PC-3 (cell line): ENCODE measurements around the gene FURIN. TPM values are rescaled to one million over a fixed set of nuclear protein-coding genes. Genes with fewer than 3 reads are reported as not detected.

ENCODE experiments used
- ATAC-seq: fragments of 200-7000 bp; cut with Tn5 transposase; 2 replicates; pipeline ENCODE4 v1.9.1; 2020; ENCODE audit warnings: mild to moderate bottlenecking, moderate library complexity
- BruUV-seq: library from RNA; stranded (reverse); fragments of 400-500 nt; replicated peaks from 2 replicates; lab custom pipeline; 2021; lab: Mats Ljungman, UMichigan
- CTCF ChIA-PET: fragments of 300-600 bp; sonication (Branson Sonifier 250); formaldehyde crosslinking; loops from one replicate; lab custom pipeline; 2022; ENCODE audit warnings: antibody characterized with exemption; lab: Charles Lee
- POLR2A ChIA-PET: fragments of 300-600 bp; sonication (Branson Sonifier 250); formaldehyde crosslinking; loops from one replicate; lab custom pipeline; 2022; ENCODE audit warnings: antibody characterized with exemption; ENCODE audit not compliant: unreplicated experiment; lab: Charles Lee
- DNase-seq: peaks from one replicate; pipeline ENCODE4 v3.0.0-alpha.2; 2015
- H2AFZ ChIP-seq: fragments of 300-600 bp; sonication (generic); 2 replicates; pipeline ENCODE4 v1.6.0; 2016; ENCODE audit warnings: antibody characterized with exemption, low read length
- H3F3A ChIP-seq: fragments of 300-600 bp; sonication (generic); one replicate; pipeline ENCODE4 v1.6.0; 2017; ENCODE audit warnings: antibody characterized with exemption, low read length, control low read depth, mild to moderate bottlenecking; ENCODE audit not compliant: unreplicated experiment
- H3K27ac ChIP-seq: fragments of 300-600 bp; sonication (generic); 2 replicates; pipeline ENCODE4 v1.5.1; 2016; ENCODE audit warnings: mild to moderate bottlenecking, low read length
- H3K27me3 ChIP-seq: fragments of 300-600 bp; sonication (generic); 2 replicates; pipeline ENCODE4 v1.6.1; 2016; ENCODE audit warnings: low read length, mixed read lengths
- H3K36me3 ChIP-seq: fragments of 300-600 bp; sonication (generic); 2 replicates; pipeline ENCODE4 v1.6.1; 2016; ENCODE audit warnings: low read depth, mixed run types, low read length, mixed read lengths
- H3K4me1 ChIP-seq: fragments of 300-600 bp; sonication (generic); 2 replicates; pipeline ENCODE4 v1.5.1; 2016; ENCODE audit warnings: low read length; ENCODE audit not compliant: insufficient read depth
- H3K4me2 ChIP-seq: fragments of 300-600 bp; sonication (generic); 2 replicates; pipeline ENCODE4 v1.6.0; 2016; ENCODE audit warnings: low read length
- H3K4me3 ChIP-seq: fragments of 300-600 bp; sonication (generic); 2 replicates; pipeline ENCODE4 v1.5.1; 2016; ENCODE audit warnings: mild to moderate bottlenecking, low read length, mixed read lengths
- H3K79me2 ChIP-seq: fragments of 300-600 bp; sonication (generic); 2 replicates; pipeline ENCODE4 v1.6.1; 2017; ENCODE audit warnings: low read length, mixed read lengths
- H3K9ac ChIP-seq: fragments of 300-600 bp; sonication (generic); 2 replicates; pipeline ENCODE4 v1.6.0; 2016; ENCODE audit warnings: mild to moderate bottlenecking, low read length
- H3K9me2 ChIP-seq: fragments of 300-600 bp; sonication (generic); replicated peaks from 2 replicates; pipeline ENCODE4 v1.6.1; 2016; ENCODE audit warnings: mixed run types, low read length, mixed read lengths
- H3K9me3 ChIP-seq: fragments of 300-600 bp; sonication (generic); 2 replicates; pipeline ENCODE4 v1.6.1; 2016; ENCODE audit warnings: low read length, mixed read lengths
- H4K20me1 ChIP-seq: fragments of 300-600 bp; sonication (generic); 2 replicates; pipeline ENCODE4 v1.6.1; 2016; ENCODE audit warnings: low read length, mixed read lengths
- CTCF ChIP-seq: fragments of 300-600 bp; sonication (generic); conservative IDR thresholded peaks from 2 replicates; pipeline ENCODE4 v1.5.1; 2017; ENCODE audit warnings: antibody characterized with exemption, low read depth, mild to moderate bottlenecking, low read length
- EZH2 ChIP-seq: fragments of 300-600 bp; sonication (generic); IDR thresholded peaks from one replicate; pipeline ENCODE4 v1.6.1; 2017; ENCODE audit warnings: antibody characterized with exemption, mild to moderate bottlenecking, low read length; ENCODE audit not compliant: unreplicated experiment
- EZH2phosphoT487 ChIP-seq: fragments of 300-600 bp; sonication (generic); IDR thresholded peaks from 2 replicates; pipeline ENCODE4 v1.6.1; 2018; ENCODE audit warnings: mild to moderate bottlenecking, antibody characterized with exemption, low read length, borderline replicate concordance
- intact Hi-C: fragments of 100-400 bp; cut with micrococcal nuclease; formaldehyde crosslinking; loops from 2 replicates; pipeline ENCODE4 v1.9.0; 2023
- total RNA-seq: library from RNA; depleted of rRNA; stranded (reverse); fragments of >200 nt; gene quantifications from 2 replicates; pipeline ENCODE4 v1.2.3, GENCODE V29; 2014

Gene FURIN
- total RNA-seq, 1 experiment from 2014 or later: 39.1 TPM

GRCh38 chr15:90883976-90884718 is 15.8 kb downstream of the FURIN start, which contains the start of gene FES:
Gene FES (plus strand): TSS chr15:90884504. CDS start chr15:90885046, 542 bp downstream.
- Histone ChIP-seq H3K9me3 (no peaks in the 10 kb centered on the region), H2AFZ (no peak within 1 kb of the TSS), H4K20me1 (no peaks in the 10 kb centered on the region), H3K79me2 (no peaks in the 10 kb centered on the region), H3K9ac (no peak within 1 kb of the TSS), H3K9me2 (no peaks in the 10 kb centered on the region), H3K27ac (no peak within 1 kb of the TSS), H3K36me3 (no peaks in the 10 kb centered on the region; the same call in none of the 2 replicates), H3K27me3 (no peaks in the 10 kb centered on the region), H3K4me1 (no peaks in the 10 kb centered on the region), H3K4me2 (no peak within 1 kb of the TSS), H3F3A (no peaks in the 10 kb centered on the region), H3K4me3 (no peak within 1 kb of the TSS)
- intact Hi-C loops: no loop called here
- ChIA-PET POLR2A (no interaction called here), CTCF (interaction anchor here (2.4 kb wide), 1 partner anchor 236 kb away, joined by 11 read pairs; no protein-coding TSS in a partner anchor)
- BruUV-seq: no TSS peak
- ATAC-seq: no peak; the same call in none of the 2 replicates
- DNase-seq: no peak
- no peak for TF ChIP-seq CTCF

GRCh38 chr15:90884719-90885431 is 16.5 kb downstream of the FURIN start:
- no peaks in the 10 kb centered on the region for H3K27me3 ChIP-seq
- H3K79me2 ChIP-seq: no peaks in the 10 kb centered on the region
- no peaks in the 10 kb centered on the region for H4K20me1 ChIP-seq
- H3K4me1 ChIP-seq: no peaks in the 10 kb centered on the region
- intact Hi-C loops: loop anchor here (5.0 kb wide), 1 partner anchor 168 kb away; the partner anchor contains the start of gene BLM
- POLR2A ChIA-PET: interaction anchor here (0.7 kb wide), 1 partner anchor 1649 kb away, joined by 3 read pairs; no protein-coding TSS in a partner anchor
- H3K9ac ChIP-seq: no peak overlapping the region
- no peak overlapping the region for H2AFZ ChIP-seq
- ATAC-seq: no peak
- CTCF ChIA-PET: interaction anchor here (0.5 to 2.4 kb wide), 2 partner anchors 77 to 237 kb away, joined by 3 to 11 read pairs; no protein-coding TSS in a partner anchor
- no peak overlapping the region for H3K4me3 ChIP-seq
- H3K9me2 ChIP-seq: no peaks in the 10 kb centered on the region
- no peak for DNase-seq
- H3K36me3 ChIP-seq: no peaks in the 10 kb centered on the region; the same call in 1 of the 2 replicates
- H3K9me3 ChIP-seq: no peaks in the 10 kb centered on the region
- H3K4me2 ChIP-seq: no peak overlapping the region
- no peak overlapping the region for H3K27ac ChIP-seq
- no TSS peak for BruUV-seq
- TF ChIP-seq EZH2phosphoT487 (no peak), EZH2 (no peak), CTCF (no peak)
- no peaks in the 10 kb centered on the region for H3F3A ChIP-seq
